ENCODE measurements around the gene TATDN2. TPM values are rescaled to one million over a fixed set of nuclear protein-coding genes. Genes with fewer than 3 reads are reported as not detected.

TATDN2 gene
- total RNA-seq, result 10.5 and 11.0 TPM in 2 replicates

GRCh38 chr3:10248184-10248983 is at the start of gene TATDN2:
TATDN2 (plus strand) TSS chr3:10248459; CDS start chr3:10249201, 742 bp downstream.

DNA sequence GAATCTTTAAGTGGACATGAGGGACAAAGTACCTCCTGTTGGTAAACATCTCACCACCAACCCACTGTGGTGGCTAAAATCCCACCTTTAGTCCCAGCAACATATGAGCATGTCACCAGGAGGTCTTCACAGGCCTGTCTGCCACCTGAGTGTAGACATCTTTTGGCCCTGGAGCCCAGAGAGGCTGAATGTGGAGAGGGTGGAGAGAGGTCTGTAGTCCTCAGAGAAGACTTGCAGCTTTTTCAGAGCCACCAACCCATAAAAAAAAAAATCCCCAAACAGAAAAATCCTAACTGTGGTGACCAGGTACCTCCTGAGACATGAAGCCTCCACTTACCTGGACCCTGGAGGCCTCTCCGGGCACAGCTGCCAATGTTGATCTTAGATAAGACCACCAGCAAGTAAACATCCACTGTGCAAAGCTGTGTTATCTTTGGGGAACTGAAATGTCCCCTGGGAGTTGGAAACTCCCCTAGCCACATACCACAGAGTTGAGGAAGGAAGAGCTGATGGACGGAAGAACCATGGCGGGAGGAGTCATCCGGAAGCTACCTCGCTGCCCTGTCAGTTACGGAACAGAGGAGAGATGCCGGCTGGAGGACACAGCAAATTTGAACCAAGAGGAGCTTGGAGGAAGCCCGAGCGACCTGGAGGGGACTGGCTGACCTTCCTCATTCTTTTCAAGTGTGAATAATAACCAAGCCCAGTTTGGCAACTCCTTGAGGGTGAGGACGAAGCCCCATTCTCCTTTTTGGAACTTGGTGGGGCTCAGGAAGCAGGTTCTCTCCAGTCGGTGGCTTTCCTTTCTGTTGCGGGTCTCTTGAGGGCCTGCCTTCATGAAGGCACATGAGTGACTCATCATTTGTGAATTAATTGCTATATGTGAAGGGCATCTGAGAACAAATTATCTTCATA is 44.5 kb downstream of the TATDN2 start, which contains the start of gene GHRL:
Gene GHRL, minus strand, starts transcription at position 443 of the 915 bp plus-strand sequence. CDS start 2,767 bp downstream, outside the sequence.

Other genes starting within 250 kb of the TATDN2 start
- 2.9 and 12.5 TPM in 2 replicates for gene FANCD2, start 222.0 kb upstream of the TATDN2 start, total RNA-seq
- not detected in 2 replicates for gene FANCD2OS, start 140.2 kb upstream of the TATDN2 start, total RNA-seq
- gene BRK1, start 132.8 kb upstream of the TATDN2 start, total RNA-seq, result 150 and 153 TPM in 2 replicates
- gene VHL, start 106.7 kb upstream of the TATDN2 start, total RNA-seq, result 32.0 and 32.2 TPM in 2 replicates
- gene IRAK2, start 83.5 kb upstream of the TATDN2 start, total RNA-seq, result 2.7 and 10.9 TPM in 2 replicates
- gene GHRL, start 44.5 kb downstream of the TATDN2 start, total RNA-seq, result not detected in 2 replicates
- gene SEC13, start 72.7 kb downstream of the TATDN2 start, total RNA-seq, result 245 and 250 TPM in 2 replicates